HEK293T (cell line): Measurements from ENCODE around the gene VPS16.
"Not testable (repeated sequence)": the region's sequence is repeated elsewhere in the genome, so short reads cannot be mapped to it uniquely, and the experiment has no call there.

Source experiments
- CTCF ChIA-PET: fragments of 350-600 bp; formaldehyde crosslinking; extraction: SDS; loops from one replicate; lab custom pipeline; 2021; ENCODE audit warnings: antibody characterized with exemption, inconsistent platforms; lab: Yijun Ruan, JAX
- POLR2A ChIA-PET: fragments of 350-600 bp; formaldehyde crosslinking; extraction: SDS; loops from one replicate; lab custom pipeline; 2020; ENCODE audit warnings: antibody characterized with exemption, inconsistent platforms; lab: Yijun Ruan, JAX
- DNase-seq: peaks from one replicate; pipeline ENCODE4 v3.0.0; 2012; ENCODE audit warnings: mixed read lengths; ENCODE audit errors: extremely low spot score
- ARNT ChIP-seq: fragments of 450-650 bp; IDR thresholded peaks from 2 replicates; pipeline ENCODE4 v1.6.1; 2017; ENCODE audit warnings: mild to moderate bottlenecking
- BHLHE40 ChIP-seq: fragments of 450-650 bp; IDR thresholded peaks from 2 replicates; pipeline ENCODE4 v1.6.1; 2016; ENCODE audit warnings: mild to moderate bottlenecking, moderate library complexity, borderline replicate concordance
- CTBP1 ChIP-seq: fragments of 450-650 bp; IDR thresholded peaks from 2 replicates; pipeline ENCODE4 v1.6.1; 2016; ENCODE audit warnings: borderline replicate concordance
- ELF4 ChIP-seq: fragments of 450-650 bp; IDR thresholded peaks from 2 replicates; pipeline ENCODE4 v1.6.1; 2017; ENCODE audit warnings: antibody characterized with exemption
- FOXA1 ChIP-seq: fragments of 450-650 bp; IDR thresholded peaks from 2 replicates; pipeline ENCODE4 v1.6.1; 2016; ENCODE audit warnings: mild to moderate bottlenecking
- FOXK2 ChIP-seq: fragments of 450-650 bp; IDR thresholded peaks from 2 replicates; pipeline ENCODE4 v1.6.1; 2016; ENCODE audit warnings: mild to moderate bottlenecking
- FOXM1 ChIP-seq: fragments of 450-650 bp; IDR thresholded peaks from 2 replicates; pipeline ENCODE4 v1.6.1; 2017; ENCODE audit warnings: mild to moderate bottlenecking, borderline replicate concordance
- HDGF ChIP-seq: fragments of 450-650 bp; IDR thresholded peaks from 2 replicates; pipeline ENCODE4 v1.6.1; 2017; ENCODE audit warnings: antibody characterized with exemption, borderline replicate concordance
- L3MBTL2 ChIP-seq: fragments of 450-650 bp; conservative IDR thresholded peaks from 2 replicates; pipeline ENCODE4 v1.6.1; 2016; ENCODE audit warnings: mild to moderate bottlenecking
- LEF1 ChIP-seq: fragments of 450-650 bp; IDR thresholded peaks from 2 replicates; pipeline ENCODE4 v1.6.1; 2017; ENCODE audit warnings: mild to moderate bottlenecking, borderline replicate concordance
- NFRKB ChIP-seq: fragments of 450-650 bp; IDR thresholded peaks from 2 replicates; pipeline ENCODE4 v1.6.1; 2016; ENCODE audit warnings: mild to moderate bottlenecking, moderate library complexity
- PKNOX1 ChIP-seq: fragments of 450-650 bp; IDR thresholded peaks from 2 replicates; pipeline ENCODE4 v1.6.1; 2016
- SP1 ChIP-seq: fragments of 450-650 bp; IDR thresholded peaks from 2 replicates; pipeline ENCODE4 v1.6.1; 2017
- SUZ12 ChIP-seq: fragments of 450-650 bp; IDR thresholded peaks from 2 replicates; pipeline ENCODE4 v1.6.1; 2016; ENCODE audit warnings: mild to moderate bottlenecking
- TARDBP ChIP-seq: fragments of 450-650 bp; IDR thresholded peaks from 2 replicates; pipeline ENCODE4 v1.6.1; 2016
- ZNF384 ChIP-seq: fragments of 450-650 bp; IDR thresholded peaks from 2 replicates; pipeline ENCODE4 v1.6.1; 2016

Gene VPS16

DNA sequence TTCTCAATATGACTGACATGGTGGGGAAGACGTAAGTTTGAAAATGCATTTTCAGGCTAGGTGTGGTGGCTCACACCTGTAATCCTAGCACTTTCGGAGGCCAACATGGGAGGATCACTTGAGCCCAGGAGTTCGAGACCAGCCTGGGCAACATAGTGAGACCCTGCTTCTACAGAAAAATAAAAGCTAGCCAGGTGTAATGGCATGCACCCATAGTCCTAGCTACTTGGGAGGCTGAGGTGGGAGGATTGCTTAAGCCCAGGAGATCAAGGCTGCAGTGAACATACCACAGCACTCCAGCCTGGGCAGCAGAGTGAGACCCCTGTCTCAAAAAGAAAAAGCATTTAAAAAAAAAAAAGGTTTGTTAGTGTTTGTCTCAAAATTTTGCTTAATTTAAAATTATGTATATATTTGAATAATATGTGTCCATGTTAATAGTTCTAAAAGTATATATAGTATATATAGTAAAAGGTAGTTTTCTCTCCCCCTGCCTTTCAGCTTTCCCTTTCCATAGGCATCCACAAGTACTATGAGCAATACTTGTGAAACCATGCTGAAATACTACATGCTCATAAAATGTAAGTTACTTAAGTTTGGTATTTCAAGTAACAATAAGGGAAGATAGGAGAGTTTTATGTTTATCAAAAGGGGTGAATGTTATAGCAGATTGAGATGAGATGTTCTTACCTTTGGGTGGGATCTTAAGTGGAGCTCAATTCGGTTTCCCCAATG is 47.8 kb downstream of the VPS16 start:
- CTCF ChIA-PET, result no interaction called here
- no peak for DNase-seq
- no peak for TF ChIP-seq PKNOX1
- no peak for TF ChIP-seq HDGF
- no peak for TF ChIP-seq ZNF384
- TF ChIP-seq SP1, result no peak
- no peak for TF ChIP-seq ARNT
- no peak for TF ChIP-seq NFRKB
- TF ChIP-seq CTBP1, result no peak
- TF ChIP-seq FOXA1, result no peak
- no peak for TF ChIP-seq ELF4
- no peak for TF ChIP-seq TARDBP
- no peak for TF ChIP-seq FOXK2
- TF ChIP-seq L3MBTL2, result no peak
- TF ChIP-seq LEF1, result no peak
- TF ChIP-seq SUZ12, result no peak
- TF ChIP-seq BHLHE40, result no peak
- no peak for TF ChIP-seq FOXM1
- POLR2A ChIA-PET, result no interaction called here

DNA sequence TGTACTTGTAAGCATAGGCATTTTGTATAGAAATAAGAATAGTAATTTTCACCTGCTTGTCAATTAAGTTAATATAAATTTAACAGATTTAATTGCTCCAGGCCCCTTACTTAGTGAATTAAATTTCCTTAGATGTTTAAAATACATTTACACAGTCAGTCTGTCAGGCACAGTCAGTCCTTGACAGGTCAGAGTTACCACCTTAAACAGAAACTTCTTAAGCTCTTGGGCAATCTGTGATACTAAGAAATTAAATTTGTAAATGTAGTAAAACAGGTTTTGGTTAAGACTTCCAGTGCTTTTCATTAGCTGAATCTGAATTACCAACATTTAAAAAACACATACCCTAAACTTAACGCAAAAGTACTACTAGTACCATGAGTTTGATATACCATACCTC is 48.7 kb downstream of the VPS16 start:
- ChIA-PET CTCF (no interaction called here), POLR2A (no interaction called here)
- DNase-seq, result no peak
- TF ChIP-seq FOXM1, result no peak
- TF ChIP-seq ARNT, result no peak
- TF ChIP-seq SUZ12, result no peak
- no peak for TF ChIP-seq LEF1

GRCh38 chr20:2889797-2890196 is 49.3 kb downstream of the VPS16 start:
- CTCF ChIA-PET, result no interaction called here
- TF ChIP-seq FOXK2 (no peak), TARDBP (no peak)
- POLR2A ChIA-PET, result no interaction called here
- DNase-seq, result no peak

- DNase-seq, result no peak
- POLR2A ChIA-PET, result no interaction called here
- TF ChIP-seq NFRKB (no peak), HDGF (no peak), FOXA1 (no peak), SP1 (no peak)
- CTCF ChIA-PET, result no interaction called here
Measured at GRCh38 chr20:2890742-2891141, 50.2 kb downstream of the VPS16 start.

- ChIA-PET POLR2A (no interaction called here), CTCF (no interaction called here)
- TF ChIP-seq FOXK2 (no peak), ZNF384 (no peak), NFRKB (no peak), LEF1 (no peak), ARNT (no peak), L3MBTL2 (no peak), PKNOX1 (no peak), CTBP1 (no peak), BHLHE40 (no peak), FOXM1 (no peak), SP1 (no peak), HDGF (no peak), SUZ12 (no peak), TARDBP (no peak), FOXA1 (no peak), ELF4 (no peak)
- no peak for DNase-seq
Measured at GRCh38 chr20:2891343-2891742, 50.8 kb downstream of the VPS16 start.

DNA sequence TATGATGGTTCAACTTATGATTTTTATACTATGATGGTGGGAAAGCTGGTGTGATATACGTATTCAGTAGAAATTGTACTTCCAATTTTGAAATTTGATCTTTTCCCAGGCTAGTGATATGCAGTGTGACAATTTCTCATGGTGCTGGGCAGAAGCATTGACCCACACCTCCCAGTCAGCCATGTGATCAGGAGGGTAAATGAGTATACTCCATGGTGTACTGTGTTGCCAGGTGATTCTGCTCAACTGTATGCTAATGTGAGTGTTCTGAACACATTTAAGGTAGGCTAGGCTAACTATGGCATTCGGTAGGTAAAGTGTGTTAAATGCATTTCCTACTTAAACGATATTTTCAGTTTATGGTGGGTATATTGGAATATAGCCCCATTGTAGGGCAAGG is 51.8 kb downstream of the VPS16 start:
- CTCF ChIA-PET, result no interaction called here
- POLR2A ChIA-PET, result no interaction called here
- TF ChIP-seq TARDBP (no peak), SUZ12 (no peak), LEF1 (no peak)
- no peak for DNase-seq

- no peak for TF ChIP-seq PKNOX1
- TF ChIP-seq SP1, result no peak
- TF ChIP-seq FOXK2, result no peak
- no peak for TF ChIP-seq L3MBTL2
- TF ChIP-seq CTBP1, result no peak
- TF ChIP-seq FOXM1, result no peak
- no peak for TF ChIP-seq TARDBP
- TF ChIP-seq ARNT, result no peak
- no peak for TF ChIP-seq SUZ12
- no peak for TF ChIP-seq BHLHE40
- TF ChIP-seq LEF1, result no peak
- no peak for TF ChIP-seq NFRKB
- TF ChIP-seq HDGF, result no peak
- no peak for TF ChIP-seq ZNF384
- no peak for TF ChIP-seq ELF4
- TF ChIP-seq FOXA1, result no peak
- POLR2A ChIA-PET, result no interaction called here
- CTCF ChIA-PET, result no interaction called here
- DNase-seq, result no peak
Measured at GRCh38 chr20:2894221-2894620, 53.7 kb downstream of the VPS16 start.

DNA sequence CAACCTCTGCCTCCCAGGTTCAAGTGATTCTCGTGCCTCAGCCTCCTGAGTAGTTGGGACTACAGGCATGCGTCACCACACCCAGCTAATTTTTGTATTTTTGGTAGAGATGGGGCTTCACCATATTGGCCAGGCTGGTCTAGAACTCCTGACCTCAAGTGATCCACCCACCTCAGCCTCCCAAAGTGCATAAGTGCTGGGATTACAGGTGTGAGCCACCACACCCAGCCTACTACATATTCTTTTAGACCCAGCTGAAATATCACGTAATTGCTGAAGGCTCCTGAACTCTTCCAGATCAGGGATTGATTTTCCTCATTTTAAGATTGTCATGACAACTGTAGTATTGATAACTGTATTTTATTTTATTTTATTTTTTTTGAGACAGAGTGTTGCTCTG is 54.6 kb downstream of the VPS16 start:
- DNase-seq, POLR2A ChIA-PET, CTCF ChIA-PET: not testable (repeated sequence)
